Activated B cell treated with CpG ODN at 0.5 μM for 24 hours (primary cell): ENCODE results near the gene EHMT1. TPM values are rescaled to one million over a fixed set of nuclear protein-coding genes. Genes with fewer than 3 reads are reported as not detected.

Experiments
- ATAC-seq: fragments of 200-7000 bp; cut with Tn5 transposase; one replicate; pipeline ENCODE4 v1.10.0; 2021; ENCODE audit warnings: low read depth, mild to moderate bottlenecking, moderate library complexity
- CTCF ChIA-PET: fragments of 350-600 bp; sonication (Branson Sonifier 250); formaldehyde crosslinking; loops from one replicate; lab custom pipeline; 2021; ENCODE audit warnings: antibody characterized with exemption; lab: Charles Lee
- POLR2A ChIA-PET: fragments of 350-600 bp; sonication (Branson Sonifier 250); formaldehyde crosslinking; loops from one replicate; lab custom pipeline; 2021; ENCODE audit warnings: antibody characterized with exemption; lab: Charles Lee
- DNase-seq: peaks from one replicate; pipeline ENCODE4 v3.0.0; 2022
- H3K27ac Mint-ChIP-seq: one replicate; pipeline ENCODE4 v1.8.0; 2020; ENCODE audit warnings: mixed read lengths
- H3K27me3 Mint-ChIP-seq: one replicate; pipeline ENCODE4 v1.8.0; 2021; ENCODE audit warnings: mixed read lengths
- H3K36me3 Mint-ChIP-seq: one replicate; pipeline ENCODE4 v1.8.0; 2021; ENCODE audit warnings: low read depth, mixed read lengths
- H3K4me1 Mint-ChIP-seq: one replicate; pipeline ENCODE4 v1.8.0; 2021; ENCODE audit warnings: mixed read lengths
- H3K4me3 Mint-ChIP-seq: one replicate; pipeline ENCODE4 v1.8.0; 2020; ENCODE audit warnings: mild to moderate bottlenecking, mixed read lengths
- H3K9me3 Mint-ChIP-seq: one replicate; pipeline ENCODE4 v1.8.0; 2020; ENCODE audit warnings: mixed read lengths
- CTCF ChIP-seq: fragments of 200-600 bp; IDR thresholded peaks from one replicate; pipeline ENCODE4 v1.8.0; 2022; ENCODE audit warnings: antibody characterized with exemption, mild to moderate bottlenecking
- intact Hi-C: fragments of 100-400 bp; cut with micrococcal nuclease; formaldehyde crosslinking; loops from one replicate; pipeline ENCODE4 v1.15.1; 2024
- total RNA-seq: library from RNA; stranded (reverse); gene quantifications from 2 replicates; pipeline ENCODE4 v1.2.3, GENCODE V29; 2022

EHMT1 gene
- total RNA-seq, 1 donor from 2014 or later, result 163 TPM

GRCh38 chr9:137811283-137811870, 192.6 kb downstream of the EHMT1 start:
- no peaks in the 10 kb centered on the region for H3K9me3 Mint-ChIP-seq
- no peak for ATAC-seq
- H3K27me3 Mint-ChIP-seq, result no peaks in the 10 kb centered on the region
- intact Hi-C loops, result no loop called here
- H3K4me3 Mint-ChIP-seq, result no peak overlapping the region
- peaks cover 19% of the 10 kb centered on the region for H3K4me1 Mint-ChIP-seq
- ChIA-PET CTCF (no interaction called here), POLR2A (no interaction called here)
- TF ChIP-seq CTCF, result no peak
- peaks cover 70% of the 10 kb centered on the region for H3K36me3 Mint-ChIP-seq
- no peak overlapping the region for H3K27ac Mint-ChIP-seq
- DNase-seq, result no peak

GRCh38 chr9:137812356-137813023, 193.7 kb downstream of the EHMT1 start:
- no peaks in the 10 kb centered on the region for H3K9me3 Mint-ChIP-seq
- H3K27me3 Mint-ChIP-seq, result no peaks in the 10 kb centered on the region
- CTCF ChIA-PET, result no interaction called here
- POLR2A ChIA-PET, result no interaction called here
- H3K36me3 Mint-ChIP-seq, result peaks cover 73% of the 10 kb centered on the region
- intact Hi-C loops, result no loop called here
- DNase-seq (no peak), ATAC-seq (no peak)
- H3K4me1 Mint-ChIP-seq, result peaks cover 22% of the 10 kb centered on the region
- H3K4me3 Mint-ChIP-seq, result no peak overlapping the region
- no peak overlapping the region for H3K27ac Mint-ChIP-seq
- no peak for TF ChIP-seq CTCF

GRCh38 chr9:137813167-137813566, 194.4 kb downstream of the EHMT1 start:
- H3K36me3 Mint-ChIP-seq, result peaks cover 74% of the 10 kb centered on the region
- CTCF ChIA-PET, result no interaction called here
- no peaks in the 10 kb centered on the region for H3K27me3 Mint-ChIP-seq
- ATAC-seq (no peak), DNase-seq (no peak)
- TF ChIP-seq CTCF, result no peak
- no peak overlapping the region for H3K27ac Mint-ChIP-seq
- H3K4me1 Mint-ChIP-seq, result peaks cover 16% of the 10 kb centered on the region
- POLR2A ChIA-PET, result no interaction called here
- H3K9me3 Mint-ChIP-seq, result no peaks in the 10 kb centered on the region
- no peak overlapping the region for H3K4me3 Mint-ChIP-seq
- intact Hi-C loops, result no loop called here

GRCh38 chr9:137813651-137814415, 195.0 kb downstream of the EHMT1 start:
- ChIA-PET POLR2A (no interaction called here), CTCF (no interaction called here)
- Mint-ChIP-seq H3K27ac (no peak overlapping the region), H3K4me1 (peaks cover 10% of the 10 kb centered on the region), H3K27me3 (no peaks in the 10 kb centered on the region), H3K4me3 (no peak overlapping the region), H3K9me3 (no peaks in the 10 kb centered on the region), H3K36me3 (peaks cover 72% of the 10 kb centered on the region)
- DNase-seq, result no peak
- ATAC-seq, result no peak
- TF ChIP-seq CTCF, result no peak
- intact Hi-C loops, result no loop called here

- intact Hi-C loops, result no loop called here
- CTCF ChIA-PET, result no interaction called here
- no peak for ATAC-seq
- Mint-ChIP-seq H3K4me3 (no peak overlapping the region), H3K27me3 (no peaks in the 10 kb centered on the region), H3K9me3 (no peaks in the 10 kb centered on the region), H3K27ac (peak overlapping the region; percentile 3), H3K36me3 (peaks cover 68% of the 10 kb centered on the region), H3K4me1 (peaks cover 6% of the 10 kb centered on the region)
- no peak for TF ChIP-seq CTCF
- no peak for DNase-seq
- POLR2A ChIA-PET, result no interaction called here
These were observed 195.6 kb downstream of the EHMT1 start for GRCh38 chr9:137814436-137814835.
